DND-41 (cell line): ENCODE data around the gene AFF3.

ENCODE experiments used
- ATAC-seq: fragments of 200-7000 bp; cut with Tn5 transposase; 3 replicates; pipeline ENCODE4 v1.9.1; 2021; ENCODE audit warnings: low read depth; ENCODE audit not compliant: insufficient read depth
- DNase-seq: peaks from one replicate; pipeline ENCODE4 v3.0.0-alpha.2; 2020
- H2AFZ ChIP-seq: 2 replicates; pipeline ENCODE4 v1.6.0; 2012; ENCODE audit warnings: low read depth, low read length
- H3K27ac ChIP-seq: 2 replicates; pipeline ENCODE4 v1.5.1; 2012; ENCODE audit warnings: low read length, inconsistent platforms
- H3K27me3 ChIP-seq: fragments of 200-600 bp; sonication (generic); 2 replicates; pipeline ENCODE4 v1.6.0; 2012; ENCODE audit warnings: low read length, mild to moderate bottlenecking, inconsistent platforms; ENCODE audit not compliant: insufficient read depth, poor library complexity
- H3K36me3 ChIP-seq: 2 replicates; pipeline ENCODE4 v1.5.1; 2012; ENCODE audit warnings: low read length, inconsistent platforms; ENCODE audit not compliant: insufficient read depth
- H3K4me1 ChIP-seq: 2 replicates; pipeline ENCODE4 v1.5.1; 2012; ENCODE audit warnings: mild to moderate bottlenecking, low read length; ENCODE audit not compliant: insufficient read depth
- H3K4me2 ChIP-seq: 2 replicates; pipeline ENCODE4 v1.6.0; 2012; ENCODE audit warnings: mild to moderate bottlenecking, moderate library complexity, low read length, inconsistent platforms; ENCODE audit not compliant: insufficient read depth
- H3K4me3 ChIP-seq, 2 experiments: fragments of 200-600 bp in 1 of 2; shearing (Covaris generic) in 1 of 2; 2 replicates each; pipeline ENCODE4 v1.5.1; 2012 to 2016; ENCODE audit warnings: inconsistent platforms in 2 of 2, low read length in 2 of 2, mild to moderate bottlenecking in 2 of 2, low read depth in 1 of 2, moderate library complexity in 1 of 2
- H3K79me2 ChIP-seq: 2 replicates; pipeline ENCODE4 v1.6.0; 2012; ENCODE audit warnings: low read length, inconsistent platforms; ENCODE audit not compliant: insufficient read depth
- H3K9ac ChIP-seq: 2 replicates; pipeline ENCODE4 v1.6.0; 2012; ENCODE audit warnings: low read depth, mild to moderate bottlenecking, inconsistent platforms, low read length, moderate library complexity
- H3K9me3 ChIP-seq: 2 replicates; pipeline ENCODE4 v1.5.1; 2012; ENCODE audit warnings: low read length, moderate library complexity, mild to moderate bottlenecking, inconsistent platforms; ENCODE audit not compliant: insufficient read depth, severe bottlenecking
- H4K20me1 ChIP-seq: 2 replicates; pipeline ENCODE4 v1.6.0; 2012; ENCODE audit warnings: low read length; ENCODE audit not compliant: insufficient read depth
- EZH2 ChIP-seq: IDR thresholded peaks from 3 replicates; pipeline ENCODE4 v1.6.1; 2012; ENCODE audit warnings: borderline replicate concordance, low read depth, mild to moderate bottlenecking, moderate library complexity, low read length, inconsistent platforms; ENCODE audit not compliant: severe bottlenecking
- TF ChIP-seq, protein P1 (sequence below): IDR thresholded peaks from 2 replicates; pipeline ENCODE4 v1.5.1; 2012; ENCODE audit warnings: borderline replicate concordance, low read length, moderate library complexity, mild to moderate bottlenecking; ENCODE audit not compliant: poor library complexity, severe bottlenecking; ENCODE audit errors: extremely low read depth

The AFF3 gene

DNA sequence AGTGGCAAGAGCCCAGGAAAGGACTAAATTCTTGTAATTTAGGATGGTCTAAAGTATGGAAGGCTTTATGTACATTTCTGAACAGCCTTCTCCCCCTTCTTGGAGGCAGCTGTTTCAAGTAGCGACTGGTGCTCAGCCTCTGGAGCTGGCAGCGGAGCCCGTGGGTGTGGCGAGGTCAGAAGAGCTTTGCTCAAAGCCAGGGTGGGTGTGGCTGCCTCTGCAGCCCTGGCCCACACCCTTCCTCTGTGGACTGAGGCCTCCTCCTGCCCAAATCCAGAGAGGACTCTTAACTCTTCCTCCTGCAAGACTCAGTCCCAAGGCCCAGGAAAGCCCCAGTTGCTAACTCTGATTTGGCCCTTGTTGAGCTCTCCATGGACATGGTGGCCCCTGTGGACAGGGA is 450.5 kb downstream of the AFF3 start:
- no peak overlapping the region for H3K27ac ChIP-seq
- no peak overlapping the region for H3K9ac ChIP-seq
- no peak for ATAC-seq
- H3K4me3 ChIP-seq: no peak overlapping the region
- H4K20me1 ChIP-seq: no peaks in the 10 kb centered on the region
- H3K4me2 ChIP-seq: no peak overlapping the region
- DNase-seq: no peak
- H3K4me1 ChIP-seq: no peaks in the 10 kb centered on the region
- H3K9me3 ChIP-seq: no peaks in the 10 kb centered on the region
- TF ChIP-seq EZH2: no peak
- TF ChIP-seq, protein P1, sequence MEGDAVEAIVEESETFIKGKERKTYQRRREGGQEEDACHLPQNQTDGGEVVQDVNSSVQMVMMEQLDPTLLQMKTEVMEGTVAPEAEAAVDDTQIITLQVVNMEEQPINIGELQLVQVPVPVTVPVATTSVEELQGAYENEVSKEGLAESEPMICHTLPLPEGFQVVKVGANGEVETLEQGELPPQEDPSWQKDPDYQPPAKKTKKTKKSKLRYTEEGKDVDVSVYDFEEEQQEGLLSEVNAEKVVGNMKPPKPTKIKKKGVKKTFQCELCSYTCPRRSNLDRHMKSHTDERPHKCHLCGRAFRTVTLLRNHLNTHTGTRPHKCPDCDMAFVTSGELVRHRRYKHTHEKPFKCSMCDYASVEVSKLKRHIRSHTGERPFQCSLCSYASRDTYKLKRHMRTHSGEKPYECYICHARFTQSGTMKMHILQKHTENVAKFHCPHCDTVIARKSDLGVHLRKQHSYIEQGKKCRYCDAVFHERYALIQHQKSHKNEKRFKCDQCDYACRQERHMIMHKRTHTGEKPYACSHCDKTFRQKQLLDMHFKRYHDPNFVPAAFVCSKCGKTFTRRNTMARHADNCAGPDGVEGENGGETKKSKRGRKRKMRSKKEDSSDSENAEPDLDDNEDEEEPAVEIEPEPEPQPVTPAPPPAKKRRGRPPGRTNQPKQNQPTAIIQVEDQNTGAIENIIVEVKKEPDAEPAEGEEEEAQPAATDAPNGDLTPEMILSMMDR: no peak
- no peaks in the 10 kb centered on the region for H3K36me3 ChIP-seq
- H3K79me2 ChIP-seq: no peaks in the 10 kb centered on the region
- no peaks in the 10 kb centered on the region for H3K27me3 ChIP-seq
- no peak overlapping the region for H2AFZ ChIP-seq

DNA sequence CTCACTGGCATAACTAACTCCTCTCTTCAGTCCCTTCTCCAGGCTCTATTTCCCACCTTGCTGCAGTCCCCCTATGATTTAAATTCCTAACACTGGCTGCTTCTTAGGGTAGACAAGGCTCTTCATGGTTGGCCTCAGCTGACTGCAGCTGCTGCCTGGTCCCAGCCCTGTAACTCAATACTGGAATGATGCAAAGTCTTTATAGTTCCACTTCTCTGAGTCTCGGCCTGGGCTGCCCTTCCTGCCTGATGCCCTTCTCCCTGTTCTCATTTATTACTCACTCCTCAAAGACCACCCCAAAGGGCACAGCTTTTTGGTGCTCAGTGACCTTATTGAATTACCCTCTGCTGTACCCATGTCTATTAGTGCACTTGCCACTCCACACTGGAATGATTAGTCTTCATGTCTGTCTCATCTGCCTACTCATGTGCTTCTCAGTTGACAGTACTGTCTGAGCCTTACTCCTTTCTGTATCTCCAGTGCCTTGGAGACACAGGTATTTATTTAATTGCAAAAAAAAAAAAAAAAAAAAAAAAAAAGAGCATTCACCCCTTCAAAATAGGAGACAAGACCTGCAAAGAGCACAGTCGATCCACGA is 453.1 kb downstream of the AFF3 start:
- Histone ChIP-seq H2AFZ (no peak overlapping the region), H3K79me2 (no peaks in the 10 kb centered on the region), H3K27me3 (no peaks in the 10 kb centered on the region), H3K36me3 (no peaks in the 10 kb centered on the region), H4K20me1 (no peaks in the 10 kb centered on the region), H3K9ac (no peak overlapping the region), H3K9me3 (no peaks in the 10 kb centered on the region), H3K4me3 (no peak overlapping the region), H3K4me1 (no peaks in the 10 kb centered on the region), H3K4me2 (no peak overlapping the region), H3K27ac (no peak overlapping the region)
- TF ChIP-seq, protein P1: no peak
- no peak for TF ChIP-seq EZH2
- ATAC-seq (no peak), DNase-seq (no peak)

DNA sequence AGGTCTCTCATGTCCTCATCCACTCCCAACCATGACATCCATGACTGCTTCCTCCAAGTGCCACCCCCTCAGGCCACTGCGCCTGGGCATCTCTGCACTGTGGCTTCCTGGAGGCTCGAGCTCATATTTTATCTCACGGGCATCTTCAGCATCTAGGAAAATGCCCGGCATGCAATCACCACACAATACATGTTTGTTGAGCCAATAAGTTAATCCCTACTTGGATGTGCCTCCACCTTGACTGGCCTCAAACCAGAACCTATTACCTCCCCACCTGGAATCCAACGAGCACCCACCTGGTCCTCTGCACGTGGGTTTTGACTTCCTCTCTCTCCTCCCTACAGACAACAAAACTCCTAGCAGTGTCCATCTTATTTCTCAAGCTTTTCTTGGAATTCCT is 453.7 kb downstream of the AFF3 start:
- H4K20me1 ChIP-seq: no peaks in the 10 kb centered on the region
- H3K9ac ChIP-seq: no peak overlapping the region
- no peaks in the 10 kb centered on the region for H3K27me3 ChIP-seq
- no peak overlapping the region for H3K27ac ChIP-seq
- ATAC-seq (no peak), DNase-seq (no peak)
- no peak overlapping the region for H3K4me3 ChIP-seq
- no peaks in the 10 kb centered on the region for H3K9me3 ChIP-seq
- H3K4me1 ChIP-seq: no peaks in the 10 kb centered on the region
- H3K4me2 ChIP-seq: no peak overlapping the region
- H2AFZ ChIP-seq: no peak overlapping the region
- no peaks in the 10 kb centered on the region for H3K36me3 ChIP-seq
- H3K79me2 ChIP-seq: no peaks in the 10 kb centered on the region
- TF ChIP-seq, protein P1: no peak
- no peak for TF ChIP-seq EZH2
